Umbilical cord (tissue), 2 donors: Measurements from ENCODE around the gene ARHGAP26. TPM values are rescaled to one million over a fixed set of nuclear protein-coding genes. Genes with fewer than 3 reads are reported as not detected.

Source experiments
- DNase-seq: peaks from one replicate; pipeline ENCODE4 v3.0.0-alpha.2; 2015; ENCODE audit warnings: low spot score
- total RNA-seq: library from RNA; depleted of rRNA; stranded (reverse); fragments of >200 nt; gene quantifications from one replicate; pipeline ENCODE4 v1.2.3, GENCODE V29; 2014; ENCODE audit warnings: low replicate concordance; ENCODE audit not compliant: insufficient read depth

ARHGAP26 gene
- total RNA-seq, 1 donor from 2014 or later: 17.3 TPM

DNA sequence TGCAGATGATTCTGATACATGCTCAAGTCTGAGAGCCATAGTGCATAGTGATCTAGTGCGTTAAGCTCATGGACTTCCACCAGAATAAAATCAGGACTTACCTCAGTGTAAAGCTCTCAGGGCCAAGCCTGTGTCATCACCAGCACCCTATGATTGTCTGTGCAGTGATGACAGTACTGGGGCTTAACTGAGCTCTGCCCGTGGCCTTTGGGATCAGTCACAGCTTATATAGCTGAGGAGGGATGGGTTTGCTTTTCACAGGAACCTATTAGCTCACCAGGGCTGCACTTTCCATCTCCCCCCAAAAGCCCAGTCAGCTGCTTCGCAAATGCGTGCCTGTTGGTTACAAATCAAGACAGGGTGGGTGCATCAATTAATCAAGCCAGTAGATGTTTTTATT is 386.4 kb downstream of the ARHGAP26 start:
- peak; percentile 75 for DNase-seq

DNA sequence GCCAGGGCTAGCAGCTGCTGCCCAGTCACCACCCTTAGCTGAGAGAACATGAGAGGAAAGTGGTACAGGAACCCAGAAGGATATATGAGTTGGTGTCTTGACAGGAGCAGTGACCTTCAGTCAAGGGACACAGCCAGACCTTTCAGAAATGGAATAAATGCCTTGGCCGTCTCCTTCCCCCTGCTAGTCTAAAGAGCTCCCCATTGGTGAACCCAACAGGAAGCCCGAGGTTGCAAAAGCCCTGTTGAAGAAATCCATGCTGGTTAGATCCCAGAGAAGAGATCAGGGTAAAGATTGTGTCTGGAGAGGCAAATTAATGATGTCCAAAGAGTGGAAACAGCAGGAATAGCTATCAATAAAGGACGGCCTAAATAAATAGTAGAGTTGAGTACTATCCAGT is 388.9 kb downstream of the ARHGAP26 start:
- DNase-seq: no peak

DNA sequence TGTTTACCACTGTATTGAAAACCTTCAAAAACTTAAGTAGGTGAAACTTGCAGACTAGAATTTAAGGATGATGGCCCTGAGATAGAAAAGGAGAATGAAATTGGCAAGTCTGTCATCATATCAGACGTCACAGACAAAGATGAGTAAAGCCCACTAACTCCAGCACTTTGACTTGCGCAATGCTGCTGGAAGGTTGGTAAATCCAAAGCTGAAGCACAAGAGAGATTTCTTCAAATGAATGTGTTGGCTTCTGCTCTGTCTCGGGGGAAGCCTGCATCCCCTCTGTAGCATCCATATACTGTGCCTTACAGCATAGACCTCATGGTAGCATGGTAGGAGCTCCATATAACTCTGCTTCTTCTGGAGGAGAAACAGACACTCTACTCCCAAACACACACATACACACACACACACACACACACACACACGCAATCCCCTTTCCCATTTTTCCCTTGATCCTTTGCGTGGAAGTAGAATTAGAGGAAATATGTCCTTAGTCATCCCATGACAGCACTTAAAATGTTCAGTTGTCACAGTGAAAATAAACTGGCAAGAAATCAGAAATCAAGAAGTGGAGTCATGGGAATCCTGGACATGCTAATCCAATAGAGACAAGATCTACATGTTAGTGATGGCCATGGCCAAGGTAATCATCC is 391.8 kb downstream of the ARHGAP26 start:
- DNase-seq: no peak

DNA sequence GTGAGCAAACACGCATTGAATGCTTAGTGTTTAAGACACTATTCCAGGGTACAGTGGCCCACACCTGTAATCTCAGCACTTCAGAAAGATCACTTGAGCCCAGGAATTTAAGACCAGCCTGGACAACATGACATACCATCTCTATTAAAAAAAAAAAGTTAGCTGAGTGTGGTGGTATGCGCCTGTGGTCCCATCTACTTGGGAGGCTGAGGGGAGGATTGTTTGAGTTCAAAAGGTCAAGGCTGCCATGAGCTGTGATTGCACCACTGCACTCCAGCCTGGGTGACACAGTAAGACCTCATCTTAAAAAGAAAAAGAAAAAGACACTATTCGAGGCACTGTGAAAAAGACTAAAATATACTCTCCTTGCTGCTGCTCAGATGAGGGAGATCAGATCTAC is 392.6 kb downstream of the ARHGAP26 start:
- no peak for DNase-seq

DNA sequence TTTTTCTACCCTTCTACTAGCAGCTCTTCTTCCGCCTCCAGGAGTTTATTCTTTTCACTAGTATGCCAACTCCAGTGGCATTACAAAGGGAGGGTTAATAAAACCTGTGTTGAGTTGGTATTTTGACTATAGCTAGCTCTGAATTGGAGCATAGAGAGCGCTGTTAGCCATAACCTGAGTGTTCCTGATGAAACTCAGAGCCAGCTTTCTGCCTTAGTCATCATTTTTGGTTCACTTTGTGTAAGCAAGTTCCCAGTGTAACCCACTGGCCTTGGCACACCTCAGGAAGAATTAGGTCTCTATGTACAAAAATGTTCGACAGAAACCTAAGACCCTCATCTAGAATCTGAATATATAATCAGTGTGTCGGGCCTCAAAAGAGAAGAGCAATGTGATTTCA is 394.4 kb downstream of the ARHGAP26 start:
- no peak for DNase-seq

DNA sequence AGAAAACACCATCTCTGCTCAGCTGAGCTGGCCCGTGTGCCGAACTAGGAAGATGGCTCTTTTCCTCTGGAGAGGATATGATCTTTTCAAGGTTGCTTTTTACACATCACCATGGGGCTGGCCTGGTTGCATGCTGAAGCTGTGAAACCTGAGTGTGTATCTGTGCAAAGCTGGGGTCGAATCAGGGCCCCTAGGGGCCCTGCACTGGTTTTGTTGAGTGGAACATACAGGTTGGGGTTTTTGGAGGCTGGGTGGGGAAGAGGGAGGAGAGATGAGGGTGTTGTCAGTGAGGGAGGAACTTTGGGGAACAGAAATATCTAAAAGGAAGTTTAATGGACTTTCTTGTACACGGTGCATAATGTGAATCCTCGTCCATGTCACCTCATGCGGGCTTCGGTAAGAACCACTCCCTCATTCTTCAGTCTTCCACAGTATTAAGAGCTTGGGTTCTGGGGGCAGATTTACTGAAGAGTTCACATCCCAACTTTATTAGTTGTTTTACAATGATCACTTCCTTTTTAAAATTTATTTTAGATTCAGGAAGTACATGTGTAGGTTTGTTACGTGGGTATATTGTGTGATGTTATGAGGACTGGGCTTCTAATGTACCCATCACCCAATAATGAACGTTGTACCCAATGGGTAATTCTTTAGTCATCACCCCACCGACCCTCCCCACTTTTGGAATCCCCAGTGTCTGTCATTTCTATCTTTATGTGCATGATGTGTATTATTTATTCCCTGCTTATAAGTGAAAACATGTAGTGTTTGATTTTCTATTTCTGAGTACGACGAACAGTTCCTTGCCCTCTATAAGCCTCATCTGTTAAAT is 395.1 kb downstream of the ARHGAP26 start:
- DNase-seq: no peak

DNA sequence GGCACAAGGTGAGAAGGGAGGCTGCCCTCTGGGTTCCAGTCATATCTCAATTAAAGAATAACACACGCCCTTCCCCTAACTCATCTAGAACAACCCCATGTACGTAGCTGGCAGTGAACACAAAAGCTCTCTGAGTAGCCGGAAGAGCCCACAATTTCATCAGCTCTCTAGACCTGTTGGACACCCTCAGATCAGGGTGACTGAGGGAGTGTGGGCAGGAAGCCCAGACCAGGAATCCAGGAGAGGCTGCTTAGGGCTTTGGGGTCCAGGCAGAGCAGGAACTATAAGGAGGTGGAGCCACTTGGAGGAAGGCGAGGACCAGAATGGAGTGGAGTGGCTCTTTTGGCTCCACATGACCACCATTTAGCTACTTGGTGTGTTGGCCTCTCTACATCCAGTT is 395.9 kb downstream of the ARHGAP26 start:
- no peak for DNase-seq

DNA sequence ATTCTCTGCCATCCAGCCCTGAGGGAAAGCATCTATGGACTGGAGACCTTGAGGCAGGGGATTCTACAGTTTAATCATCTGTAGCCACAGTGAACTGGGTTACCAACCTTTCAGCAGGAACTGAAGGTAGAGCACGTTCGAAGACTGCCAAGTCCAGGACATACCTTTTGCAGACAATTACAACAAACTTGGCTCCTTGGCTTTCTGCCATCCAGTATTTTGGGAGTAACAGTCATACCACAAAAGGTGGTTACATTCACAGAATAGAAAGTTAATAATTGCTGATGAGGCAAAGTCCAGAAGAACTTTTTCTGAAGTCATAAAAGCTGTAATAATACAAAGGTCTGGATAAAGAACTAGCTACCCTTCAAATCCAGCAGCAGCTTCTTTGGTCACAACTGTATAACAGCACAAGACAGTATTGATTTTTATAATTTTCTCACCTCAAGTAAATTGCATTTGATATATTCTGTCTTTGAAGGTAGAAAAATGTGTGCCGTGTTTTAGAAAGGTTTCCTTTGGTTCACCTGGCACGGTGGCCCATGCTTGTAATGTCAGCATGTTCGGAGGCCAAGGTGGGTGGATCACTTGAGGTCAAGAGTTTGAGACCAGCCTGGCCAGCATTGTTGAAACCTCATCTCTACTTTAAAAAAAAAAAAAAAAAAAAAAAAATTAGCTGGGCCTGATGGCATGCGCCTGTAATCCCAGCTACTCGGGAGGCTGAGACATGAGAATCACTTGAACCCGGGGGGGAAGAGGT is 396.7 kb downstream of the ARHGAP26 start:
- no peak for DNase-seq

DNA sequence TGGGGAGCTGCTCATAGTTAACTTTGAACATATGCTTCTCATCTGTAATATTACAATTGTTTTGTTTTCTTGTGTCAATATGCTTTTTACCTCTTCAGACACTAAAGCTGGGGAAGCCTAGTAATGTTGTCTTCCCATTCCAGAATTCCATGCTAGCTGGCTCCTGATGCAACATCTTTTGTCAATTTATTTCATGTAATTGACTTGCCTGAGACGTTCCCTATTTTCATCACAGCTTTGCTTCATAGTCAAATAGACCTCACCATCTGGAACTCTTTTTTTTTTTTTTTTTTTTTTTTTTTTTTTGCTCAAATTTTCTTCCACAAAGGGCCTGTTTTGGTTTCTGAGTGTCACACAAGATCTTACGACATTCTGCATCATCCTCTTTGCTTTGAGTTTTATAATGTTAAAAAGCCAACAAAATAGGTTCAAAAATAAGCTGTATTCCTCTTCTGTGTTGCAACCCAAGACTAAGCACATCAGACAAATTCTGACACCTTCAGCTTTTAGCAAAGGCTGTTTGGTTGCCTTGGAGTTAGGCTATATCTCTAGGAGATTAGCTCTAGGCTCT is 398.1 kb downstream of the ARHGAP26 start:
- DNase-seq: peak; percentile 66

DNA sequence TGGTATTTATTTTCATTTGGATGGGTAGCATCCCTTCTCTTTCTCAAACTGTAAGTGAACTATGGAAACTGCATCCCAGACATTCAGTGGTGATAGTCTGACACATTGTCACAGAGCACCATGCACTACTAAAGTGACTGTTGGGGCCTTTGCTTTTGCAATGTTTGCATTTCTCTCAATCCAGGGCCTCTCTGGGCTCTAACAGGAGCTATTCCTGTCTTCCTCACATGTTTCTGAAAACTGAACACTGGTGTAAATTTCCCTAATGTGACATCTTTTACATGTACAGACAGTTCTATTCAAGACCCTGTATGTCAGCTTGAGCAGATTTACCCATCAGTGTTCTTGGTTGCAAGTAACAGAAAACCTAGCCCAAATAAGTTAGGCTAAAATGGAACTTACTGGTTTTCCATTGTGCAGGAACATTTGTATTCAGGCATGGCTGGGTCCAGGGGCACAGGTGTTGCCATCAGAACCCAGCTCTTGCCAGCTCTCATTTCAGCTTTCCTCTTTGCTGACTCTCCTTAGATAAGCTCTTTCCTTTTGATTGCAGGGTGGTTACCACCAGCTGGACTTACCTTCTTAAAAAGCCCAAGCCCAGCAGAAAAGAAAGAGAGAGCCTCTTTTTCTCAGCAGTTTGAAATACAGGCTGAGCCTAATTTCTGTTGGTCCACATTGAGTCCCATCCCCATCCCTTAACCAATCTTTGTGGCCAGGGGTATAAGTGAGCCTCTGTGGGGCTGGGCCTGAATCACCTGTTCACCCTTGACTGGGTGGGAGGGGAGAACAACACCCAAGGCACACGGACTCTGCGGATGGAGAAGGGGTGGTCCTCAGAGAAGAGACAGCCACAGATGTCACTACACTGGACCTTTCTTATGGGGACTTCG is 399.0 kb downstream of the ARHGAP26 start:
- DNase-seq: no peak

DNA sequence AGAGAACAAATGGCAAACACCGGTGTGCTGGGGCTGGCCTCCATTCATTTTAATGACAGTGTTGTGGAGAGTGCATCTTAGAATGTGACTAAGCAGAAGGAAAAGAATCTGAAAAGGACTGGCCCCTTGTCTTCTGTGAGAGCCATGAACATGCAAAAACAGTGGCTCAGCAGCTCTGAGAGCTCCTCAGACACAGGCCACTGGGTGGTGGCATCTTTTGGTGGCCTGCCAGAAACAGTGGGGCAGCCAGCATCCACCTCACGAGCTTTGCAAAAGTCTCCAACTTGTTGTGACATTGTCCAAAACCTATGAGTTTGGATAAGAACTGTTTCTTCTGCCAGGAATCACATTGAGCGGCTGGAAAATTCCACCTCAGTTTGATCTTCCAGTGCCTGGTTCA is 399.9 kb downstream of the ARHGAP26 start:
- no peak for DNase-seq

DNA sequence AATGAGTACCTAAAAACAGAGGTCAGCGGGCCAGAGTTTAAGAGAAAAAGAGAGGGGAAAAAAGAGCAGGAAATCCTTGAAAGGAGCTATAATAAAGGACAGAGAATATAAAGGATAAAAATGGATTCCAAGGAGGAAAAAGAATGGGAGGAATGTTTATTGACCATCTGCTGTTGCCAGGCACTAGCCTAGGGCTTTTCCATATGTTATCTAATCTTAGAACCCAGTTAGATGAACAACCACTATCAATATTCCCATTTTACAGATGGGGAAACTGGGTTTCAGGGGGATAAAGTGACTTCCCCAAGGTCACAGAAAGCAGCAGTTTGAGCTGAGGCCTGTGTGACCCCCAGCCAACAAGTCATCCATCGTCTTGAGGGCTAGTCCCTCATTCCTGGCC is 400.8 kb downstream of the ARHGAP26 start:
- no peak for DNase-seq

DNA sequence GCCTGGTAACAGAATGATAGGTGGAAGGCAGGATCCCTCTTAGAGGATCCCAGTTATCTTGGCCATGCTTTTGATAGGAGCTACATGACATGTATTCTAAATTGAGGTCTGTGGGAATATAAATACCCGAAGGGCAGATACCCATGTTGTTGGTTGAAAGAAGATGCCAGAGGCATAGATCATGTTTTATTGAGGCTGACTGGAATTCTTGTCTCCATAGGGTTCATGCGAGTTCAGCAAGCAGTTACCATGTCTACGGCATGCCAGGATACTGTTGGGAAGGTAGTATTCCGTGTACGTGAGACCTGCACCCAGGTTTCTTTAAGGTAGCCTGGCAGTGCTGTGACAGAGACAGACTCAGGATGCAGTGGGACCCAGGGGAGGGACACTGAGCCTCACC is 402.6 kb downstream of the ARHGAP26 start:
- DNase-seq: no peak

DNA sequence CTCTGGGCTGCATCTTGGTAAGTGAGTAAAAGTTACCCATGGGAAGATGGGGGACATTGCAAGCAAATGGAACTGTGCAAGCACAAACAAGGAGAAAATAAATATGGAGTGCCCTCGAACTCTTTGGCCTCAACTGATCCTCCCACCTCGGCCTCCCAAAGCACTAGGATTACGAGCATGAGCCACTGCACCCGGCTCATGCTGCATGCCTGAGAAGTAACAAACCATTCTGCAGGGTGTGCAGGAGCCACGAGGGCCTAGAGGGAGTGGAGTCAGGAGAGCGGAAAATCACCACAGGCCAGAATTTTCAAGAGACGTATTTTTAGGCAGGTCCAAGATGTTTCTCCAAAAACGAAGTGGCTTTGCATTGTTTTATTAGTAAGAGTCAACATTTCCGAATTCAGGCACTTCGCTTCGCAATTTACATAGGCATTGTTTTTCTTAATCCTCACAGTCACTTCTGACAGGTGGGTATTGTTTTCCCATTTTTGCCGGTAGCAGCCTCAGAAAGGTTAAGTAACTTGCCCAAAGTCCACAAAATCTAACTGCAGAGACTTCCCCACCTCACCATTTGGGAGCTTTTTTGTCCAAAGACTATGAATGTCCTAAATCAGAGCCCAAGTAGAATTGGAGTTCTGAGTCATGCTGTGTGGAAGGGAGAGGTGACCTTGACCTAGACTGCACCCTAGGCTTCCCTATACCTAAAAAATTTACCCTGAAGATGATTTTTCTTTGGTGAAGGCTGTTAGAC is 403.1 kb downstream of the ARHGAP26 start:
- DNase-seq: no peak

DNA sequence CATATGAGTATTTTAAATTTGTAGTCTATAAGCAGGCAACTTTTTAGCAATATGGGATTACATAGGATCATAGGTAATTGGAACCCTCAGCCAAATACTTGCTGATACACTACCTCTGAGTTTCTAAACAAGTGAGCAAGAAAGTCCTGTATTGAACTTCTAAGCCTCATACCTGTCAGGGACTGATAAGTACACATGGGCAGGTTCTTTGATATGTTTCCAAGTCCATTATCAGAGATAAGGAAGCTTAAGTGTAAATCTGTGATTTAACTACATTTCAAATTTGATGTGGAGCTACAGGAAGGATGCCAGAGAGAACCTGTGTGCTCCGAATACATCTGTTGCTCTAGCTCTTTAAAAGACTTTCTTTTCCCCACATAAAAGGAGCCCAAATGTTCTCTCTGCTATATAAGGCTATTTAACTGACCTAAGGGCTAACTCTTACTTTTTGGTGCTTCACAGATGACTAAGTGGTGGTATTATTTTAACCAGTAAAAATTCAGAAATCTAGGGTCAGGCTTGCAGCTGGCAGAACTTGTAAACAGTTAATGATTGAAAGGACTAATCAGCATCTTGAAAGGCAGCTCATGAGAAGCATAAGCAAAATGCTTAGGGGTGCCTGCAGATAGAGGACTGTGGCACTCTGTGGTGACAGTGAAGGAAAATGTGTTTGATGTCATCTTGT is 404.7 kb downstream of the ARHGAP26 start:
- DNase-seq: no peak

DNA sequence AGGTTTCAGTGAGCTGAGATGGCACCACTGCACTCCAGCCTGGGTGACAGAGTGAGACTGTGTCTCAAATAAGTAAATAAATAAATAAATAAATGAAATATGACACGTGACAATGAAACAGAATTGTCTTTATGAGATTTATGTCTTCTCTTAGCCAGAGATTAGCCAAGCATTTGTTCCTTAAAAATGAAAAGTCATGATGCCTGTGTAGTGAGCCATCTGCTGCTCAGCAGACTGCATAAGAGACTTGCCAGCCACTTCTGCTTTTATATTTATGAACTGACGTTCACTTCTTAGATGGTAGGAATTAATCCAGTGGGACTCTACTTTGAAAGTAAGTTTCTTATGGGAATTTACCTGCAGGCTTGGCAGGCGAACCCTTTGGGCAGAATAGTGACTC is 405.9 kb downstream of the ARHGAP26 start:
- no peak for DNase-seq

DNA sequence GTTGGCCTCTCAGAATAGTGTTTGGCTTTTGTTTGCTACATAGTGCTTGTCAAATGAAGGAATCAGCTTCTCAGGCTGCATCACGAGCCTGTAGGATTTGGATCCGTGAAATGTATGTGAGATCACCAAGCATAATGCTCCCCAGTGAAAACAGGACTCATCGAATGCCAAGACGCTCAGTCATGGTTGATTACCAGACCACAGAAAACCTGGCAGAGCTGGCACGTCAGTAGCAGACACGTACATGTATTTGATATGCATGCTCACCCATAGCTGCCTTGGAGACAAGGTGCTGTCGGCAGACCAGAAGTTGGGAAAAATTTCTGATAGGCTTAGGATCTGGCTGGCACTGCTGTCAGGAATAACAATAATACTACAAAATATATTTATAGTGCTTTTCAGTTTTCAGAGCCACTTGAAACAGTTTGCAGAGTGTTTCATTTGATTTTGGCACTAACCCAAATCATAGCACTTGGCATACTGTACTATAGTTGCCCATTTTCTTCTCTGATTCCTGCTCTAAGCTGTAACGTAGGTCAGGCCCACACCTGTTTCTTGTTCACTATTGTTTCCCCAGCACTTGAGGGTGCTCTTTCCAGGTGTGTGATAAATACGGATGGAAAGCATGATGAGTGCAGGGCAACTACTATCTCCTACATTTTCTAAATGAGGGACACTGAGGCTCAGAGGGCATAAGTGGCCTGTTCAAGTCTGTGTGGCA is 407.2 kb downstream of the ARHGAP26 start:
- peak; percentile 61 for DNase-seq

DNA sequence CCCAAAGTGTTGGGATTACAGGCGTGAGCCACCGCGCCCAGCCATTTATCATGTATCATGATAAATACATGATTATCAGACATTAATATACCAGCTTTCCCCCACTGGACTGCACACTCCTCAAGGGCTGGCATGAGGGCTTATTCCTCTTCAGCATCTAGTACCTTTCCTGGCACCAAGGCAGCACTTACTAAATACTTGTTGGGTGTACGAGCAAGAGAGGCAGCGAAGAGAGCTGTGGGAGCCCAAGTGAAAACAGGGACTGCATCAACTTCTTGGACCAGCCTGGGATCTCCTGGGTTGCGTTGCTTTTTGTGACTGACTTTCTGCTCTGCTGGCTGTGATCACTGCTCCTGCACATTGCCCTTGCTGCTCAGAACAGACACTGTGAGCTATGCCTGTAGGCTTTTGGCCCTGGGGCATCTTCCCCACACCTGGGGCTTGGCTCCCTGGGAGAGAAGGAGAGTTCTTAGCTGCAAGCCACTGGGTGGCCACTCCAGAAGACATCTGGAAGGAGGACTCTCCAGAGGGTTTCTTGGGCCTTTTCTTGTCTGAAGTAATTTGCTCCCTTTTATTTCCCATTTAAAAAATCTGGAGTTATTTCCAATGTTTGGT is 409.1 kb downstream of the ARHGAP26 start:
- DNase-seq: no peak

DNA sequence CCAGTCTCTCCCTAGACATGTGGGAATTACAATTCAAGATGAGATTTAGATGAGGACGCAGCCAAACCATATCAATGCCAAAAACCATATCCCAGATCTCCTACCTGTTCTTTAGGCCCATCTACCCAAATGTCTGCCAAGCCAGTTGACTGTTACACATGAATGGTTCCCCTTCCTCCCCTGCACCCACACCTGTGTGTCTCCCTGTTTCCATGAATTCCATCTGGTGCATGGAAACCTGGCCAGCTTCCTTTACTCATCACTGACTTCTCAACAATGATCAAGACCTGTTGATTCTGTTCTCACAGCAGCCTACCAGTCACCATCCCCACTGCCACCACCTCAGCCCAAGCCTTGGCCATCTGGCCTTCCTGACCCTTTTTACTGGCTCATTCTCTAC is 410.6 kb downstream of the ARHGAP26 start:
- DNase-seq: no peak
